Neural progenitor cell (in vitro differentiated cells): Measurements from ENCODE around the gene SEMA3E. TPM values are rescaled to one million over a fixed set of nuclear protein-coding genes. Genes with fewer than 3 reads are reported as not detected.

Source experiments
- DNase-seq: peaks from one replicate; pipeline ENCODE4 v3.0.0-alpha.2; 2016; ENCODE audit warnings: low spot score
- H2AFZ ChIP-seq: fragments of 200-600 bp; sonication (generic); replicated peaks from 2 replicates; pipeline ENCODE4 v1.6.1; 2016; ENCODE audit warnings: antibody characterized with exemption
- H3F3A ChIP-seq: fragments of 200-600 bp; sonication (generic); 2 replicates; pipeline ENCODE4 v1.6.1; 2016; ENCODE audit warnings: antibody characterized with exemption, low read depth
- H3K27ac ChIP-seq: fragments of 200-600 bp; sonication (generic); 2 replicates; pipeline ENCODE4 v1.5.1; 2016; ENCODE audit warnings: mild to moderate bottlenecking
- H3K27me3 ChIP-seq: fragments of 200-600 bp; sonication (generic); 2 replicates; pipeline ENCODE4 v1.6.1; 2016; ENCODE audit warnings: mild to moderate bottlenecking, moderate library complexity
- H3K36me3 ChIP-seq: fragments of 200-600 bp; sonication (generic); 2 replicates; pipeline ENCODE4 v1.5.1; 2016
- H3K4me1 ChIP-seq: fragments of 200-600 bp; sonication (generic); 2 replicates; pipeline ENCODE4 v1.6.1; 2016; ENCODE audit warnings: mixed run types
- H3K4me2 ChIP-seq: fragments of 200-600 bp; sonication (generic); 2 replicates; pipeline ENCODE4 v1.6.1; 2016
- H3K4me3 ChIP-seq: fragments of 200-600 bp; sonication (generic); 2 replicates; pipeline ENCODE4 v1.5.1; 2016
- H3K79me2 ChIP-seq: fragments of 200-600 bp; sonication (generic); 2 replicates; pipeline ENCODE4 v1.6.1; 2016; ENCODE audit warnings: low read depth
- H3K9ac ChIP-seq: fragments of 200-600 bp; sonication (generic); 2 replicates; pipeline ENCODE4 v1.6.1; 2016
- H3K9me3 ChIP-seq: fragments of 200-600 bp; sonication (generic); 2 replicates; pipeline ENCODE4 v1.5.1; 2016; ENCODE audit warnings: low read depth
- H4K20me1 ChIP-seq: fragments of 200-600 bp; sonication (generic); 2 replicates; pipeline ENCODE4 v1.6.1; 2016; ENCODE audit warnings: low read depth
- H3K27ac Mint-ChIP-seq: 3 replicates; pipeline ENCODE4 v1.8.0; 2021; ENCODE audit warnings: mixed read lengths
- H3K27me3 Mint-ChIP-seq: 2 replicates; pipeline ENCODE4 v1.8.0; 2022; ENCODE audit warnings: low read depth, mild to moderate bottlenecking, inconsistent platforms, moderate library complexity, mixed read lengths; ENCODE audit not compliant: insufficient read depth
- H3K36me3 Mint-ChIP-seq: 3 replicates; pipeline ENCODE4 v1.8.0; 2021; ENCODE audit warnings: mixed read lengths
- H3K4me1 Mint-ChIP-seq: 3 replicates; pipeline ENCODE4 v1.8.0; 2021; ENCODE audit warnings: mixed read lengths
- H3K4me3 Mint-ChIP-seq: 3 replicates; pipeline ENCODE4 v1.8.0; 2021; ENCODE audit warnings: mild to moderate bottlenecking, moderate library complexity, mixed read lengths
- H3K9me3 Mint-ChIP-seq: 3 replicates; pipeline ENCODE4 v1.8.0; 2020; ENCODE audit warnings: mixed read lengths
- EZH2 ChIP-seq: fragments of 200-600 bp; sonication (generic); IDR thresholded peaks from 2 replicates; pipeline ENCODE4 v1.6.1; 2017; ENCODE audit warnings: antibody characterized with exemption, mild to moderate bottlenecking, moderate library complexity
- EZH2phosphoT487 ChIP-seq: fragments of 200-600 bp; sonication (generic); IDR thresholded peaks from 2 replicates; pipeline ENCODE4 v1.6.1; 2017; ENCODE audit warnings: antibody characterized with exemption
- total RNA-seq: library from RNA; depleted of rRNA; stranded (reverse); fragments of >200 nt; gene quantifications from 2 replicates; pipeline ENCODE4 v1.2.3, GENCODE V29; 2015; ENCODE audit warnings: low replicate concordance
- TF ChIP-seq, protein P1 (sequence below): fragments of 200-600 bp; sonication (generic); IDR thresholded peaks from 2 replicates; pipeline ENCODE4 v1.5.1; 2017; ENCODE audit warnings: antibody characterized with exemption, mild to moderate bottlenecking

Gene SEMA3E
- total RNA-seq, 1 donor from 2014 or later, result 5.5 TPM

DNA sequence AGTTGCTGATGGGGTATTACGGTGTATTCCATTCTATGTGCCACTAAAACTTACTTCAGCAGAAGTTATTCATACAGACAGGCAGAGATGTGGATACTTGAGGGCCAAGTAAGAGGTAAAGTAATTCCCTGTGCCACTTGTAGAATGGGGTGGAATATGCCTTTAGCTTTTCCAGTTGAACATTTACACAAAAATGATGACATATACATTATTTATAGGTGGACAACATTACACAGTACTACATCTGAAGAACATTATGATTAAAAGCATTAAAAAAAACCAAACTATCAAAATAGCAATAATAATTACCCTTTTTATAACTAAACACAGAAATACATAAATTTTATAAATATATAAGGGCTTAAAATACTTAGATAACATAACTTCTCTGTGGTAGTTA lies 3.5 kb upstream of the SEMA3E start:
- no peaks in the 10 kb centered on the region for H3K36me3 ChIP-seq
- TF ChIP-seq EZH2 (no peak), EZH2phosphoT487 (no peak)
- TF ChIP-seq, protein P1, sequence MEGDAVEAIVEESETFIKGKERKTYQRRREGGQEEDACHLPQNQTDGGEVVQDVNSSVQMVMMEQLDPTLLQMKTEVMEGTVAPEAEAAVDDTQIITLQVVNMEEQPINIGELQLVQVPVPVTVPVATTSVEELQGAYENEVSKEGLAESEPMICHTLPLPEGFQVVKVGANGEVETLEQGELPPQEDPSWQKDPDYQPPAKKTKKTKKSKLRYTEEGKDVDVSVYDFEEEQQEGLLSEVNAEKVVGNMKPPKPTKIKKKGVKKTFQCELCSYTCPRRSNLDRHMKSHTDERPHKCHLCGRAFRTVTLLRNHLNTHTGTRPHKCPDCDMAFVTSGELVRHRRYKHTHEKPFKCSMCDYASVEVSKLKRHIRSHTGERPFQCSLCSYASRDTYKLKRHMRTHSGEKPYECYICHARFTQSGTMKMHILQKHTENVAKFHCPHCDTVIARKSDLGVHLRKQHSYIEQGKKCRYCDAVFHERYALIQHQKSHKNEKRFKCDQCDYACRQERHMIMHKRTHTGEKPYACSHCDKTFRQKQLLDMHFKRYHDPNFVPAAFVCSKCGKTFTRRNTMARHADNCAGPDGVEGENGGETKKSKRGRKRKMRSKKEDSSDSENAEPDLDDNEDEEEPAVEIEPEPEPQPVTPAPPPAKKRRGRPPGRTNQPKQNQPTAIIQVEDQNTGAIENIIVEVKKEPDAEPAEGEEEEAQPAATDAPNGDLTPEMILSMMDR, result no peak

DNA sequence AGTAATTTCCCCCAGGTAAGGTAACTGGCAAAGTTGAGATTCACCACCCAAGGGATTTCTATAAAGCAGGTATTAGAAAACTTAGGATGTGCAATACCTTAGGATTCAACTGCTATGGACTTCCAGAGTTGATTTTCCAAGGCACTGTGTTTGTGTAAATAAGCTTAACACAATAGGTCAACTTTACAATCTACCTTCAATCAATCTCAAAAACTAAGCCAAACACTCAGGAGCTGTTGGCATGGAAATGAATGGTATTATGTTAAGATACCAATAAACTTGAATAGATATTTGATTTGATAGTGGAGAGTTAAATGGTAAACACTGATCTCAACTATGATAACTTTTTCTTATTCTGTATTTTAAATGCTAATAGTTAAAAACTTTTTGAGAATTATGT lies 762 bp upstream of the SEMA3E start:
- H3K36me3 ChIP-seq, result no peaks in the 10 kb centered on the region
- no peak for DNase-seq
- Mint-ChIP-seq H3K27ac (no peak overlapping the region), H3K4me3 (no peak overlapping the region), H3K4me1 (peaks cover 11% of the 10 kb centered on the region), H3K9me3 (no peaks in the 10 kb centered on the region), H3K36me3 (no peaks in the 10 kb centered on the region), H3K27me3 (peaks cover 3% of the 10 kb centered on the region)
- H3K27me3 ChIP-seq, result no peaks in the 10 kb centered on the region
- H3F3A ChIP-seq, result peaks cover 6% of the 10 kb centered on the region
- H3K27ac ChIP-seq, result no peak overlapping the region
- TF ChIP-seq EZH2 (no peak), EZH2phosphoT487 (no peak)
- TF ChIP-seq, protein P1, result no peak
- peaks cover 20% of the 10 kb centered on the region for H3K4me1 ChIP-seq
- no peaks in the 10 kb centered on the region for H4K20me1 ChIP-seq
- no peak overlapping the region for H3K4me2 ChIP-seq
- H3K4me3 ChIP-seq, result no peak overlapping the region
- no peak overlapping the region for H2AFZ ChIP-seq
- H3K79me2 ChIP-seq, result no peaks in the 10 kb centered on the region
- H3K9ac ChIP-seq, result no peak overlapping the region
- no peaks in the 10 kb centered on the region for H3K9me3 ChIP-seq

More for the DNA sequence above, 3.5 kb upstream of the SEMA3E start:
- Histone ChIP-seq H3F3A (peaks cover 6% of the 10 kb centered on the region), H3K27ac (no peak overlapping the region), H4K20me1 (no peaks in the 10 kb centered on the region), H3K9me3 (no peaks in the 10 kb centered on the region), H3K9ac (no peak overlapping the region), H3K4me3 (no peak overlapping the region), H3K27me3 (no peaks in the 10 kb centered on the region), H3K4me2 (no peak overlapping the region), H2AFZ (no peak overlapping the region), H3K4me1 (peaks cover 22% of the 10 kb centered on the region), H3K79me2 (no peaks in the 10 kb centered on the region)
- Mint-ChIP-seq H3K27ac (no peak overlapping the region), H3K27me3 (peaks cover 3% of the 10 kb centered on the region), H3K9me3 (no peaks in the 10 kb centered on the region), H3K4me3 (no peak overlapping the region), H3K36me3 (no peaks in the 10 kb centered on the region), H3K4me1 (peaks cover 11% of the 10 kb centered on the region)
- DNase-seq, result no peak

DNA sequence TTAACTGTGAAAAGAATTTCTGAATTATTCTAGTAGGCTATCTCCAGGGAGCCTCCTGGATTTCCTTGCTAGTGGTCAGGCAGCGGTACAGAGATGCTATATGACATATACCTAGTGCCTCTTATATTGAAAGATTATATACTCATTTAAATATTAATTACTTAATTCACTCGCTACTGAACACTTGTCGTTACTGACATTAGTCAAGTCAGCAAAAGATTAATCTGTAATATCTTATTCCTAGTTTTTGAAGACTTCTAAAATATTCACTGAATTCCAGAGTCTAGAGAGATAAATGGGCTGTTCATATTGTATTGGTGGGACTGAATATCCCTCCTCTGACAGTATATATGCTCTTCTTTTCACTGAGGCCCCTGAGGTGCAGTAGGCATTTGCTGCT lies 2.9 kb downstream of the SEMA3E start:
- no peaks in the 10 kb centered on the region for H4K20me1 ChIP-seq
- Mint-ChIP-seq H3K27me3 (peaks cover 3% of the 10 kb centered on the region), H3K9me3 (no peaks in the 10 kb centered on the region), H3K4me1 (peaks cover 11% of the 10 kb centered on the region), H3K36me3 (no peaks in the 10 kb centered on the region), H3K27ac (no peak overlapping the region), H3K4me3 (no peak overlapping the region)
- TF ChIP-seq, protein P1, result no peak
- TF ChIP-seq EZH2 (no peak), EZH2phosphoT487 (no peak)
- H3K79me2 ChIP-seq, result no peaks in the 10 kb centered on the region
- H3K27me3 ChIP-seq, result no peaks in the 10 kb centered on the region
- H3K9me3 ChIP-seq, result no peaks in the 10 kb centered on the region
- H3K9ac ChIP-seq, result no peak overlapping the region
- H2AFZ ChIP-seq, result no peak overlapping the region
- peaks cover 30% of the 10 kb centered on the region for H3K4me1 ChIP-seq
- no peak overlapping the region for H3K4me2 ChIP-seq
- no peak overlapping the region for H3K27ac ChIP-seq
- H3F3A ChIP-seq, result peaks cover 9% of the 10 kb centered on the region
- no peaks in the 10 kb centered on the region for H3K36me3 ChIP-seq
- no peak overlapping the region for H3K4me3 ChIP-seq
- no peak for DNase-seq
